Right lobe of liver (tissue), 4 donors: ENCODE data around the gene LTBR.

Experiments used
- CTCF ChIP-seq, 4 donors: fragments of 200-600 bp in 3 of 4; fragments of 450-650 bp in 1 of 4; IDR thresholded peaks; one replicate each; pipeline versions ENCODE4 v1.5.1 to v1.8.0; 2016 to 2022; ENCODE audit warnings: antibody characterized with exemption in 4 of 4, mild to moderate bottlenecking in 2 of 4
- POLR2A ChIP-seq: fragments of 450-650 bp; IDR thresholded peaks from one replicate; pipeline ENCODE4 v1.6.1; 2017; ENCODE audit warnings: antibody characterized with exemption, mild to moderate bottlenecking
- donor health status: DM: no; HTN: no; CAD: no.
- donor health status: DM: no; HTN: no; CAD: no.
- donor health status: DM: no; HTN: yes; CAD: no.

- TF ChIP-seq POLR2A (no peak), CTCF (IDR thresholded peaks at IDR 0.05) (no peak)
Measured at GRCh38 chr12:6346235-6346832, 37.6 kb upstream of the LTBR start.
